K562 (cell line): Measurements from ENCODE around the gene MTHFD2. TPM values are rescaled to one million over a fixed set of nuclear protein-coding genes. Genes with fewer than 3 reads are reported as not detected.

ENCODE experiments used
- ATAC-seq: fragments of 200-7000 bp; cut with Tn5 transposase; 3 replicates; pipeline ENCODE4 v1.9.1; 2020; ENCODE audit warnings: moderate library complexity
- BruUV-seq: library from RNA; stranded (reverse); fragments of 400-500 nt; replicated peaks from 2 replicates; lab custom pipeline; 2021; lab: Mats Ljungman, UMichigan
- CTCF ChIA-PET: fragments of 300-600 bp; formaldehyde crosslinking; extraction: SDS; loops from one replicate; lab custom pipeline; 2021; ENCODE audit warnings: low intra/inter-chr PET ratio; lab: Yijun Ruan, JAX
- POLR2A ChIA-PET: fragments of 300-600, 350-650 bp; sonication (Branson Sonifier 250); formaldehyde crosslinking; extraction: SDS; loops from one replicate; lab custom pipeline; 2021; ENCODE audit warnings: antibody characterized with exemption, inconsistent platforms; lab: Yijun Ruan, JAX
- DNase-seq, 4 experiments: peaks; one replicate each; pipeline versions ENCODE4 v3.0.0 to v3.0.0-alpha.2; 2011 to 2018; ENCODE audit warnings: low spot score in 3 of 4, mixed read lengths in 3 of 4; ENCODE audit errors: extremely low read depth in 1 of 4
- FAIRE-seq: peaks from 2 replicates; lab custom pipeline; 2011; peaks lifted over from hg19 to GRCh38; lab: Jason Lieb, UNC
- H2AFZ ChIP-seq: 2 replicates; pipeline ENCODE4 v1.6.0; 2011; ENCODE audit warnings: low read depth, low read length, control low read depth, inconsistent platforms
- H3K27ac ChIP-seq: fragments of 200-600 bp; 3 replicates; pipeline ENCODE4 v1.8.0; 2011; ENCODE audit warnings: low read depth, mild to moderate bottlenecking, control low read depth, inconsistent platforms, low read length, moderate library complexity, mixed read lengths; ENCODE audit errors: extremely low read depth
- H3K27me3 ChIP-seq, 2 experiments: fragments of 300-600 bp in 1 of 2; 2 replicates in 1 of 2; 3 replicates in 1 of 2; pipeline versions ENCODE4 v1.6.0 to v1.8.0; 2011; ENCODE audit warnings: inconsistent platforms in 2 of 2, low read length in 2 of 2, mild to moderate bottlenecking in 1 of 2, mixed read lengths in 1 of 2, moderate library complexity in 1 of 2; ENCODE audit not compliant: control insufficient read depth in 2 of 2, insufficient read depth in 2 of 2
- H3K36me3 ChIP-seq: fragments of 300-600 bp; 3 replicates; pipeline ENCODE4 v1.8.0; 2011; ENCODE audit warnings: mild to moderate bottlenecking, low read length, inconsistent platforms; ENCODE audit not compliant: control insufficient read depth, insufficient read depth
- H3K4me1 ChIP-seq, 2 experiments: fragments of 200-600 bp in 1 of 2; replicated peaks in 1 of 2; 2 replicates in 1 of 2; 3 replicates in 1 of 2; pipeline versions ENCODE4 v1.5.1 to v1.8.0; 2011; ENCODE audit warnings: inconsistent platforms in 2 of 2, low read length in 2 of 2, mild to moderate bottlenecking in 1 of 2, mixed read lengths in 1 of 2, moderate library complexity in 1 of 2; ENCODE audit not compliant: control insufficient read depth in 2 of 2, insufficient read depth in 2 of 2
- H3K4me2 ChIP-seq: 2 replicates; pipeline ENCODE4 v1.6.1; 2011; ENCODE audit warnings: low read length, control low read depth, inconsistent platforms, mixed read lengths; ENCODE audit not compliant: insufficient read depth
- H3K4me3 ChIP-seq: fragments of 200-600 bp; sonication (generic), shearing (Covaris generic); 2 replicates; pipeline ENCODE4 v1.5.1; 2016; ENCODE audit warnings: control low read depth, inconsistent platforms
- H3K79me2 ChIP-seq: fragments of 200-600 bp; 3 replicates; pipeline ENCODE4 v1.8.0; 2011; ENCODE audit warnings: low read length, inconsistent platforms; ENCODE audit not compliant: control insufficient read depth, insufficient read depth
- H3K9ac ChIP-seq, 2 experiments: 2 replicates each; pipeline versions ENCODE4 v1.6.0 to v1.6.1; 2011; ENCODE audit warnings: low read depth in 2 of 2, low read length in 2 of 2, control low read depth in 1 of 2, inconsistent platforms in 1 of 2, mild to moderate bottlenecking in 1 of 2, mixed read lengths in 1 of 2; ENCODE audit not compliant: insufficient read depth in 1 of 2
- H3K9me1 ChIP-seq: one replicate; pipeline ENCODE4 v1.6.0; 2011; ENCODE audit warnings: inconsistent platforms, mild to moderate bottlenecking, low read length, moderate library complexity; ENCODE audit not compliant: control insufficient read depth, insufficient read depth
- H3K9me3 ChIP-seq: replicated peaks from 2 replicates; pipeline ENCODE4 v1.5.1; 2011; ENCODE audit warnings: low read depth, low read length, inconsistent platforms; ENCODE audit not compliant: control insufficient read depth, insufficient read depth
- H4K20me1 ChIP-seq: replicated peaks from 2 replicates; pipeline ENCODE4 v1.6.1; 2011; ENCODE audit warnings: low read length, inconsistent platforms, mixed read lengths; ENCODE audit not compliant: control insufficient read depth, insufficient read depth
- CBX2 ChIP-seq: fragments of 200-600 bp; sonication (generic); IDR thresholded peaks from one replicate; pipeline ENCODE4 v1.6.1; 2012; ENCODE audit warnings: mild to moderate bottlenecking, low read length, inconsistent platforms; ENCODE audit not compliant: insufficient read depth, poor library complexity, severe bottlenecking
- HCFC1 ChIP-seq: IDR thresholded peaks from 2 replicates; pipeline ENCODE4 v1.6.1; 2012; ENCODE audit warnings: low read depth, low read length, improper control_type of control experiment
- HDAC3 ChIP-seq: fragments of 450-650 bp; IDR thresholded peaks from 2 replicates; pipeline ENCODE4 v1.6.1; 2018; ENCODE audit warnings: borderline replicate concordance, mild to moderate bottlenecking, moderate library complexity; ENCODE audit not compliant: partially characterized antibody
- NCOA6 ChIP-seq: fragments of 450-650 bp; IDR thresholded peaks from 2 replicates; pipeline ENCODE4 v1.6.1; 2017; ENCODE audit warnings: mild to moderate bottlenecking
- NR2C2 ChIP-seq, 2 experiments: fragments of 200-800 bp in 1 of 2; sonication (Bioruptor generic) in 1 of 2; sonication (generic) in 1 of 2; formaldehyde crosslinking in 1 of 2; IDR thresholded peaks; 2 replicates each; pipeline versions ENCODE4 v1.6.1 to v1.8.0; 2016 to 2022; ENCODE audit warnings: mild to moderate bottlenecking in 1 of 2, missing compliant biosample characterization in 1 of 2, missing genetic modification characterization in 1 of 2, missing genetic modification reagents in 1 of 2
- RCOR1 ChIP-seq, 2 experiments: IDR thresholded peaks; 2 replicates each; pipeline ENCODE4 v1.6.1; 2012; ENCODE audit warnings: low read depth in 2 of 2, low read length in 2 of 2, borderline replicate concordance in 1 of 2, improper control_type of control experiment in 1 of 2
- SMC3 ChIP-seq: conservative IDR thresholded peaks from 2 replicates; pipeline ENCODE4 v1.6.1; 2011; ENCODE audit warnings: low read depth, low read length, improper control_type of control experiment; ENCODE audit not compliant: insufficient read depth
- STAT5A ChIP-seq: IDR thresholded peaks from 2 replicates; pipeline ENCODE4 v1.6.1; 2012; ENCODE audit warnings: low read length, inconsistent platforms, borderline replicate concordance
- WGBS: fragments of 100-300 bp; shearing (Covaris generic); methylation state at CpG from one replicate; pipeline ENCODE4 v1.1.6; 2016; ENCODE audit warnings: low coverage, mixed read lengths; ENCODE audit not compliant: insufficient coverage; ENCODE audit errors: missing lambda C conversion rate; 5-methylcytosine and 5-hydroxymethylcytosine counted together
- in situ Hi-C: fragments of 300-500 bp; cut with MboI; formaldehyde crosslinking; loops from 4 replicates; pipeline ENCODE4 v1.15.0; 2018; ENCODE audit warnings: inconsistent platforms, mixed read lengths
- intact Hi-C: fragments of 100-400 bp; cut with micrococcal nuclease; formaldehyde crosslinking; loops from 2 replicates; pipeline ENCODE4 v1.14.2; 2022
- polyA plus RNA-seq, 8 experiments: library from polyadenylated mRNA; depleted of rRNA in 4 of 8; stranded (reverse) in 5 of 8; unstranded in 3 of 8; fragments of >200 nt; fragmentation: Nextera tagmentation in 2 of 8; fragmentation: Illumina TruSeq in 1 of 8; extraction: Ambion mirVana in 2 of 8; extraction: Trizol in 1 of 8; gene quantifications; 2 replicates each; pipeline versions ENCODE4 v1.2.1 to v1.2.3, GENCODE V29; 2011 to 2014; ENCODE audit warnings: inconsistent platforms in 1 of 8, missing spikeins in 1 of 8
- total RNA-seq, 7 experiments: library from RNA; depleted of rRNA in 6 of 7; stranded (reverse); fragments of >200 nt in 6 of 7; fragmentation: Illumina TruSeq in 2 of 7; extraction: Trizol in 2 of 7; gene quantifications; 2 replicates each; pipeline versions ENCODE4 v1.2.1 to v1.2.3, GENCODE V29; 2011 to 2021; ENCODE audit warnings: low replicate concordance in 1 of 7
- TF ChIP-seq, protein P1 (sequence below): IDR thresholded peaks from 2 replicates; pipeline ENCODE4 v1.6.1; 2012; ENCODE audit warnings: low read depth, low read length, improper control_type of control experiment, borderline replicate concordance
- TF ChIP-seq, protein P2 (sequence below): fragments of 250-450 bp; sonication (Bioruptor Pico); IDR thresholded peaks from 2 replicates; pipeline ENCODE4 v1.4.0; 2020; ENCODE audit warnings: mild to moderate bottlenecking

MTHFD2 gene
- total and polyA plus RNA-seq, 9 of the 15 experiments (the other 6 are each of a cell fraction or from before 2014, with no cell fraction given): 113 to 520 (median 234) TPM

DNA sequence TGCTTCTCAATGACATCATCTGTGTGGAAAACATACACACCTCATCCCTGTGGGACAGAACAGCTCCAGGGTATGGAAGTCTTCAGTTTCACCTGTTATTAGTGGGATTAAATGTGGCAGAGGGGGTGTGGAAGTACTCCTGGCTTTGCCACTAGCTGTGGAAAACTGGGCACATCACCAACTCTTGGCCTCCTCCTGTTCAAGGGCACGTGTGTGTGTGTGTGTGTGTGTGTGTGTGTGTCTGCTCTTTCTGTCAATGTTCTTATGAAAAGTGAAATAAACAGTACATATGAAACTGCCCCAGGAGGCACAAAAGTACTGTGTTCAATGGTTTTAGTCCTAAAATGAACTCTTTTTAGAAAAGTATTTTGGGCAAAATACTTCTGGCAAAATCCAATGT is 65.9 kb downstream of the MTHFD2 start:
- H3K9me1 ChIP-seq: no peaks in the 10 kb centered on the region
- no TSS peak for BruUV-seq
- ATAC-seq (no peak), DNase-seq (no peak), FAIRE-seq (no peak)
- no peak overlapping the region for H3K9ac ChIP-seq
- H3K4me3 ChIP-seq: no peak overlapping the region
- no peak for TF ChIP-seq HDAC3
- no peak for TF ChIP-seq HCFC1
- no peaks in the 10 kb centered on the region for H3K36me3 ChIP-seq
- CTCF ChIA-PET: no interaction called here
- in situ Hi-C loops: loop anchor here (10.0 kb wide), 1 partner anchor 331 kb away; no protein-coding TSS in a partner anchor
- H3K27ac ChIP-seq: no peak overlapping the region
- 0% methylated on average over 1 of the region's 1 CpG for WGBS
- H3K9me3 ChIP-seq: no peaks in the 10 kb centered on the region
- H2AFZ ChIP-seq: no peak overlapping the region
- intact Hi-C loops: no loop called here
- no peaks in the 10 kb centered on the region for H3K79me2 ChIP-seq
- H3K4me2 ChIP-seq: no peak overlapping the region
- peaks cover 6 to 9% of the 10 kb centered on the region in 2 experiments; a peak in 3 of 5 replicates for H3K4me1 ChIP-seq
- H3K27me3 ChIP-seq: peaks cover 0 to 14% of the 10 kb centered on the region in 2 experiments; a peak in 1 of 5 replicates
- H4K20me1 ChIP-seq: no peaks in the 10 kb centered on the region
- POLR2A ChIA-PET: interaction anchor here (0.6 kb wide), 1 partner anchor 114 kb away, joined by 3 read pairs; no protein-coding TSS in a partner anchor

DNA sequence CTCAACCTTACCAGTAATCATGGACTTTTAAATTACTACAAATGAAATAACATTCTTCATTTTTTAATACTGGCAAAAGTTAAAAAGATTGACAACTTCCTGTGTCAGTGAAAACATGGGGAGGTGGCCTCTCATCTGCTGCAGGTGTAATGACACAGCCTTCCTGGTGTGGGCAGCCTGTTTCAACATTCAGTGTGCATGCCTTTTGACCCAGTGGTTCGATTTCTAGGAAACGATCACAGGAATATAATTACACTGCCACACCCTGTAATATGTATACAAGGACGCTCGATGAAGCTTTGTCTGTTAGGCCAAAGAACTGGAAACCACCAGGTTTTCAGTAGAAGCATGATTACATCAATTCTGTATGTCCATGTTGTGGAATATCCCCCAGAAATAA is 68.7 kb downstream of the MTHFD2 start:
- POLR2A ChIA-PET: interaction anchor here (1.0 kb wide), 1 partner anchor 15 kb away, joined by 3 read pairs; no protein-coding TSS in a partner anchor
- TF ChIP-seq RCOR1 (IDR thresholded peaks at IDR 0.05; ENCODE audit: borderline replicate concordance in 1 of 2, low read depth in 2 of 2, low read length in 2 of 2) (peak in 1 of 2 experiments; percentile 31; a peak in 1 of 4 replicates), NR2C2 (CRISPR knock-in tag; IDR thresholded peaks at IDR 0.05) (no peak), NR2C2 (tag; IDR thresholded peaks at IDR 0.05) (peak; percentile 61; the same call in 1 of the 2 replicates), CBX2 (no peak), SMC3 (peak; percentile 49; the same call in 1 of the 2 replicates), STAT5A (peak; percentile 79), NCOA6 (0 out of 2 replicates have a peak, but pooled peaks have one; percentile 21)
- TF ChIP-seq, protein P1, sequence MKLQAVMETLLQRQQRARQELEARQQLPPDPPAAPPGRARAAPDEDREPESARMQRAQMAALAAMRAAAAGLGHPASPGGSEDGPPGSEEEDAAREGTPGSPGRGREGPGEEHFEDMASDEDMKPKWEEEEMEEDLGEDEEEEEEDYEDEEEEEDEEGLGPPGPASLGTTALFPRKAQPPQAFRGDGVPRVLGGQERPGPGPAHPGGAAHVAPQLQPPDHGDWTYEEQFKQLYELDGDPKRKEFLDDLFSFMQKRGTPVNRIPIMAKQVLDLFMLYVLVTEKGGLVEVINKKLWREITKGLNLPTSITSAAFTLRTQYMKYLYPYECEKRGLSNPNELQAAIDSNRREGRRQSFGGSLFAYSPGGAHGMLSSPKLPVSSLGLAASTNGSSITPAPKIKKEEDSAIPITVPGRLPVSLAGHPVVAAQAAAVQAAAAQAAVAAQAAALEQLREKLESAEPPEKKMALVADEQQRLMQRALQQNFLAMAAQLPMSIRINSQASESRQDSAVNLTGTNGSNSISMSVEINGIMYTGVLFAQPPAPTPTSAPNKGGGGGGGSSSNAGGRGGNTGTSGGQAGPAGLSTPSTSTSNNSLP: peak; percentile 82
- TF ChIP-seq, protein P2, sequence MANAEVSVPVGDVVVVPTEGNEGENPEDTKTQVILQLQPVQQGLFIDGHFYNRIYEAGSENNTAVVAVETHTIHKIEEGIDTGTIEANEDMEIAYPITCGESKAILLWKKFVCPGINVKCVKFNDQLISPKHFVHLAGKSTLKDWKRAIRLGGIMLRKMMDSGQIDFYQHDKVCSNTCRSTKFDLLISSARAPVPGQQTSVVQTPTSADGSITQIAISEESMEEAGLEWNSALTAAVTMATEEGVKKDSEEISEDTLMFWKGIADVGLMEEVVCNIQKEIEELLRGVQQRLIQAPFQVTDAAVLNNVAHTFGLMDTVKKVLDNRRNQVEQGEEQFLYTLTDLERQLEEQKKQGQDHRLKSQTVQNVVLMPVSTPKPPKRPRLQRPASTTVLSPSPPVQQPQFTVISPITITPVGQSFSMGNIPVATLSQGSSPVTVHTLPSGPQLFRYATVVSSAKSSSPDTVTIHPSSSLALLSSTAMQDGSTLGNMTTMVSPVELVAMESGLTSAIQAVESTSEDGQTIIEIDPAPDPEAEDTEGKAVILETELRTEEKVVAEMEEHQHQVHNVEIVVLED (CRISPR knock-in tag): no peak

More for the DNA sequence above, 68.7 kb downstream of the MTHFD2 start:
- no peak overlapping the region for H3K4me3 ChIP-seq
- peak; percentile 61 to 74 (median 67) for DNase-seq
- CTCF ChIA-PET: interaction anchor here (0.8 to 1.6 kb wide), 3 partner anchors 67 to 266 kb away, joined by 3 to 11 read pairs (median 4); no protein-coding TSS in a partner anchor
- intact Hi-C loops: loop anchor here (2.0 to 5.0 kb wide), 2 partner anchors 60 to 125 kb away; no protein-coding TSS in a partner anchor
- H2AFZ ChIP-seq: peak overlapping the region; percentile 67
- no TSS peak for BruUV-seq
- no peaks in the 10 kb centered on the region for H3K79me2 ChIP-seq
- peak overlapping the region; percentile 42; the same call in 1 of the 2 replicates for H3K4me2 ChIP-seq
- no peak overlapping the region for H3K27ac ChIP-seq
- H3K9me3 ChIP-seq: no peaks in the 10 kb centered on the region
- in situ Hi-C loops: loop anchor here (5.0 to 10.0 kb wide), 2 partner anchors 70 to 328 kb away; no protein-coding TSS in a partner anchor
- no peaks in the 10 kb centered on the region for H3K36me3 ChIP-seq
- no peaks in the 10 kb centered on the region for H4K20me1 ChIP-seq
- no peaks in the 10 kb centered on the region for H3K9me1 ChIP-seq
- WGBS: 0% methylated on average over 4 of the region's 4 CpGs
- H3K4me1 ChIP-seq: peaks cover 6 to 9% of the 10 kb centered on the region in 2 experiments; a peak in 3 of 5 replicates
- peak; percentile 92 for ATAC-seq
- FAIRE-seq: peak; percentile 92
- no peak overlapping the region for H3K9ac ChIP-seq
- H3K27me3 ChIP-seq: no peaks in the 10 kb centered on the region
